PFSK-1 (cell line): ENCODE data around the gene SMOC2.

ENCODE experiments used
- FOXP2 ChIP-seq: optimal IDR thresholded peaks from 2 replicates; pipeline ENCODE3; 2011; ENCODE audit warnings: borderline replicate concordance, control low read depth, inconsistent platforms; ENCODE audit not compliant: insufficient read depth; ENCODE audit errors: extremely low read length, extremely low read depth
- POLR2AphosphoS5 ChIP-seq: IDR thresholded peaks from 2 replicates; pipeline ENCODE4 v1.6.1; 2012; ENCODE audit warnings: low read depth, mild to moderate bottlenecking, control low read depth, low read length, moderate library complexity
- SIN3A ChIP-seq: IDR thresholded peaks from 2 replicates; pipeline ENCODE4 v1.6.1; 2012; ENCODE audit warnings: mild to moderate bottlenecking, low read length, moderate library complexity, borderline replicate concordance; ENCODE audit not compliant: insufficient read depth
- TAF1 ChIP-seq: IDR thresholded peaks from 2 replicates; pipeline ENCODE4 v1.6.1; 2012; ENCODE audit warnings: low read length, control low read depth, borderline replicate concordance; ENCODE audit not compliant: insufficient read depth
- TF ChIP-seq, protein P1 (sequence below), 2 experiments: IDR thresholded peaks; 2 replicates each; pipeline versions ENCODE4 v1.6.1 to v1.8.0; 2011 to 2012; ENCODE audit warnings: low read depth in 2 of 2, low read length in 2 of 2, control low read depth in 1 of 2, inconsistent platforms in 1 of 2, mild to moderate bottlenecking in 1 of 2, moderate library complexity in 1 of 2; ENCODE audit not compliant: insufficient read depth in 1 of 2

Gene SMOC2

GRCh38 chr6:168636147-168637004, 195.4 kb downstream of the SMOC2 start:
- TF ChIP-seq TAF1: no peak
- TF ChIP-seq, protein P1, sequence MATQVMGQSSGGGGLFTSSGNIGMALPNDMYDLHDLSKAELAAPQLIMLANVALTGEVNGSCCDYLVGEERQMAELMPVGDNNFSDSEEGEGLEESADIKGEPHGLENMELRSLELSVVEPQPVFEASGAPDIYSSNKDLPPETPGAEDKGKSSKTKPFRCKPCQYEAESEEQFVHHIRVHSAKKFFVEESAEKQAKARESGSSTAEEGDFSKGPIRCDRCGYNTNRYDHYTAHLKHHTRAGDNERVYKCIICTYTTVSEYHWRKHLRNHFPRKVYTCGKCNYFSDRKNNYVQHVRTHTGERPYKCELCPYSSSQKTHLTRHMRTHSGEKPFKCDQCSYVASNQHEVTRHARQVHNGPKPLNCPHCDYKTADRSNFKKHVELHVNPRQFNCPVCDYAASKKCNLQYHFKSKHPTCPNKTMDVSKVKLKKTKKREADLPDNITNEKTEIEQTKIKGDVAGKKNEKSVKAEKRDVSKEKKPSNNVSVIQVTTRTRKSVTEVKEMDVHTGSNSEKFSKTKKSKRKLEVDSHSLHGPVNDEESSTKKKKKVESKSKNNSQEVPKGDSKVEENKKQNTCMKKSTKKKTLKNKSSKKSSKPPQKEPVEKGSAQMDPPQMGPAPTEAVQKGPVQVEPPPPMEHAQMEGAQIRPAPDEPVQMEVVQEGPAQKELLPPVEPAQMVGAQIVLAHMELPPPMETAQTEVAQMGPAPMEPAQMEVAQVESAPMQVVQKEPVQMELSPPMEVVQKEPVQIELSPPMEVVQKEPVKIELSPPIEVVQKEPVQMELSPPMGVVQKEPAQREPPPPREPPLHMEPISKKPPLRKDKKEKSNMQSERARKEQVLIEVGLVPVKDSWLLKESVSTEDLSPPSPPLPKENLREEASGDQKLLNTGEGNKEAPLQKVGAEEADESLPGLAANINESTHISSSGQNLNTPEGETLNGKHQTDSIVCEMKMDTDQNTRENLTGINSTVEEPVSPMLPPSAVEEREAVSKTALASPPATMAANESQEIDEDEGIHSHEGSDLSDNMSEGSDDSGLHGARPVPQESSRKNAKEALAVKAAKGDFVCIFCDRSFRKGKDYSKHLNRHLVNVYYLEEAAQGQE (IDR thresholded peaks at IDR 0.05; ENCODE audit: insufficient read depth in 1 of 2, low read depth in 2 of 2, low read length in 2 of 2): no peak
- no peak for TF ChIP-seq FOXP2
- no peak for TF ChIP-seq POLR2AphosphoS5
- no peak for TF ChIP-seq SIN3A

DNA sequence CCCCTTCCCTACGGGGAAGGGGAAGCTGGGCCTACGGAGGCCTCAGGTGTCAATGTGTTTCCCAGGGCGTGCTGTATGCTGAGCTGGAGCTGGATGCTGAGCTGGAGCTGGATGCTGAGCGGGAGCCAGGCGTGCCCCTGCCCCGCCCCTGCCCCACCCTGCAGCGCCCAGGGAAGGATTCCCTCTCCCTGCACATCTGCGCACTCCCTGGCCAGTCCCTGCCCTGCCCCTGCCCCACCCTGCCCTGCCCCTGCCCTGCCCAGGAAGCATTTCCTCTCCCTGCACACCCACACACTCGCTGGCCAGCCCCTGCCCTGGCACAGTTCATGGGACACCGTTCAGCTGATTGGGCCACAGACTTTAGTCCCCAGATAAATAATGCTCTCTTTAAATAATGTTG, 196.8 kb downstream of the SMOC2 start:
- TF ChIP-seq TAF1 (no peak), POLR2AphosphoS5 (no peak)
- TF ChIP-seq, protein P1 (IDR thresholded peaks at IDR 0.05; ENCODE audit: insufficient read depth in 1 of 2, low read depth in 2 of 2, low read length in 2 of 2): no peak

GRCh38 chr6:168638468-168639271, 197.7 kb downstream of the SMOC2 start:
- TF ChIP-seq, protein P1 (IDR thresholded peaks at IDR 0.05; ENCODE audit: insufficient read depth in 1 of 2, low read depth in 2 of 2, low read length in 2 of 2): no peak
- TF ChIP-seq POLR2AphosphoS5: no peak

- TF ChIP-seq, protein P1 (IDR thresholded peaks at IDR 0.05; ENCODE audit: insufficient read depth in 1 of 2, low read depth in 2 of 2, low read length in 2 of 2): no peak
- no peak for TF ChIP-seq FOXP2
- TF ChIP-seq POLR2AphosphoS5: no peak
- no peak for TF ChIP-seq SIN3A
- TF ChIP-seq TAF1: no peak
Observed at GRCh38 chr6:168640181-168640580, 199.2 kb downstream of the SMOC2 start.

- TF ChIP-seq, protein P1 (IDR thresholded peaks at IDR 0.05; ENCODE audit: insufficient read depth in 1 of 2, low read depth in 2 of 2, low read length in 2 of 2): no peak
- TF ChIP-seq SIN3A: no peak
- no peak for TF ChIP-seq FOXP2
- TF ChIP-seq POLR2AphosphoS5: no peak
- TF ChIP-seq TAF1: no peak
Observed at GRCh38 chr6:168640768-168641167, 199.8 kb downstream of the SMOC2 start.
